HL-60/S4 (cell line): Measurements from ENCODE around the gene HEXB.

Experiments used
- in situ Hi-C: fragments of 300-500 bp; cut with MboI; formaldehyde crosslinking; loops from 2 replicates; pipeline ENCODE4 v1.14.3; 2022; ENCODE audit warnings: low sequenced_read_pairs

HEXB gene

DNA sequence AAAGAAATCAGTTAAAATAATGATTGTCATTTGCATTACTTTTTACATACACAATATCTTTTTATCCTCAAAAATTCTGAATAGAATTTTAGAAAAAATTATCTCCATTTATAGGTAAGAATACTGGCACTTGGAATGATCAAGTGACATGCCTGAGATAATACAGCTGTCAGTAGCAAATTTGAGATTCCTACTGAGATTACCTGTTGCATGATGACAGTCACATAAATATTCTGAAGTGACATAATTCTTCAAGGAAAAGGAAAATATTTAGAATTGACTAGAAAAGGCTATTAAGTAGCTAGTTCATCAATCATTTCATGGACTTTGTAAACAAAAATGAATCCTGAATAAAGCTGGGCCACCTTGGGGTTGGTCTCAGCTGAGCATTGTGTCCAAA is 29.3 kb upstream of the HEXB start:
- in situ Hi-C loops: no loop called here

DNA sequence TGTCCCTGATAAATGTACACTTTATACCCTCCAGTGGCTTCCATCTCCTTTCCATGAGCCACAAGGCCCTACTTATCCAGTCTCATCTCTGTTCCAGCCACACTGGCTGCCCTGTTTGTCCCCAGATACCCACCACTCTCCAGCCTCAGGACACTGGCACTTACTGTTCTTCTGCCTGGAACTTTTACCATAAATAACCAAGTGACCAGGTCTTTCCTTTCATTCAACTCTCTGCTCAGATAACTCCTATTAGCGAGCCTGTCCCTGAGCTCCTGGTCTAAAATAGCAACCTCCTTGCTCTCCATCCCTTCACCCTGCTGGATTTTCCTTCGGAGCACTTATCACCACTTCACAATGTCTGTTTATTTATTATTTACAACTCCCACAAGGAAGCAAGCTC is 27.9 kb upstream of the HEXB start:
- in situ Hi-C loops: no loop called here

DNA sequence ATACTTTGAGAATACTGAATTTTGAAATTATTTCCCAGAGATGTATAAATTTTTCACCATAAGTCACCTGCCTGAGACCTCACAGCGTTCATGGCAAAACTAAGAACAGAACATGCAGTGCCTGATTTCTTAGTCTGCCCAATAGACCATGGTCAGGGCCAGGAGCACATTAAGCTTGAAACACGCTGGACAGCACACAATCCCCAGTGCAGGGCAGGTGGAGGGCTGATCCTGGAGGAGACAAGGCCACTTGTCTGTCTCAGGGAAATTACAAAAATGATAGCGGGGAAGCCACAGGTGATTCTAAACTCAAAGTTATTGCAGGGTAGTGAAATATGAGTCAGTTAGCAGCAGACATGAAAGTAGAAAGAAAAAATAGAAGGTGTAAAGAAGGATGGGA is 25.9 kb upstream of the HEXB start:
- in situ Hi-C loops: no loop called here

DNA sequence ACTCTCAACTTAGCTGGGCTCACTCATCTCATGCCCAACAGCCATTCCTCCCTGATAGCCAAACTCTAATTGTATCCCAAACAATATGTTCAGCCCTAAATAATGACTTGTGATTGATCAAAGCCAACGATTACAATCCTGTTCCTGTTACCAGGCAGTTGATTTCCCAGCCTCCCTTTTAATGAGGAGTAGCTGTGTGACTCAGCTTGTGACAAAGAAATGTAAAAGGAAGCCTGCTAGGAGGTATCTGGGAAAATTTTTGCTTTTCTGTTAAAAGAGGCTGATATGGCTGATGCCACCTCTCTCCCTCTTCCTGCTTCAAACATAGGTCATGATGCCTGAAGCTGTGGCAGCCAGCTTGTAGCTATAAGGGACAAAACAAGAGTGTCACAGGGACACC is 24.9 kb upstream of the HEXB start:
- in situ Hi-C loops: no loop called here

DNA sequence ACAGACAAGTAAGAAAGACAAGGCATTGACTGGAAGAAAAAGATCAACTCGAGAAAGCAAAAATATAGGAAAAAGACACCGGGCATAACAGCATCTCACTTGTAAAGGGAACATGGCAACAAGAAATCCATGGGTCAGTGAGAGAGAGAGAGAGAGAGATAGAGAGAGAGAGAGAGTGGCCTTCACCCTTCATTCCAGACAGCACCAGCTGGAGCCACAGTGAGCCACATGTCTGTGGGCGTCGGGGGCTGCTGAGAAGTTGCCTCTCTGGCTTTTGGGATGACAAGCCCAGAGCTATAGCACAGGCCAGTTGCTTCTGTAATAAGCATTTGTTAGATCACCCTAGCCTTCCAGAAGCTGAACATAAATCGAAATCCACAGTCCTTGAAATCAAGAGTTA is 24.2 kb upstream of the HEXB start:
- in situ Hi-C loops: no loop called here

DNA sequence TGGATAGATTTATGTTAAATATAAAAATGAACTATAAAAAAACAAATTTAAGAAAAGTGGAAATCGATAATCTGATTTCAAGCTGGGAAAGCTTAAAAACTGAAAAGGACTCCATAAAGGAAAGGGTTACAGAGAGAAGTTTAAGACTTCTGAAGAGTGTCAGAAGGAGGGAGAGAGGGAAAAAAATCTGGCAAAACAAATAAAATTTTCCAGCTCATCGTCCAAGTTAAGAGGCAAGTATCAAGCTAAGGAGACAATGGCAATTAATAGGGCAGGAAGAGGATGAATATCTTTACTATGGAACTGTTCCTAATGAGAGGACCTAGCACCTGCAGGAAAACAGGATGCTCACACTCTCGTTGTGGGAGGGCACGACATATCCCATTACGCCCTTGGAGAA is 20.5 kb upstream of the HEXB start:
- in situ Hi-C loops: no loop called here

DNA sequence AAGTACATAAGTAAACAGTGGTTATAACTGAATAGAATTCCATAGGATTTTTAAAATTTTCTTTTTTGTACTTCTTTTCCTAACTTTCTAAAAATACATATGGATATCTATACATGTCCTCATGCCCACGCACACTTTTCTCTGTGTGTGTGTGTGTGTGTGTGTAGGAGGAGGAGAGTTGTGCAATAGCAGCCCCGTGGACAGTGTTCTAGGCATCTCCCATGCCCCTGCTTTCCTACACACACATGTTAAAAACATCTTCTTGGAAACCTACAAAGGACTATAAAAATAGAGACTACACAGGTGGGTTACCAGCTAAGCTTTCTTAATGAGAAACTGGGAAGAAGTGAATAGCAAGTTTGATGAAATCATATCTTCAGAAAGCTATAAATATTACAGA is 19.8 kb upstream of the HEXB start:
- in situ Hi-C loops: no loop called here

DNA sequence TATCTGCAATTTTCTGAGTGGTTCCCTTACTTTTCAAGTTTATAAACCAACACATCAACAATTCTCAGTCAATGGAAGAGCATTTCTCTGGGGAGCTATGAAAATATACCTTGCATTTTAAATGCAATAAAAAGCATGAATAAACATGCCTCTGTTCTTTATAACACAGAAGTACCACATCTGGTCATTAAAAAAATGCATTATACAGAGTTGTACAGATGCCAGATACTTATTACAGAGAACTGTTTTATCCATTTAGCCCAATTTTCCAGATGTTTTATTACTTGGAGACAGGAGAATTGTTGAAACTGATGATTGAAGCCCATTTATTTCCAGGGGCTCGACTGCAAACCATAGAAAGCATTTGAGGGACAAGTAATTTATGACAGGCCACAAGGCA is 19.2 kb upstream of the HEXB start:
- in situ Hi-C loops: no loop called here

DNA sequence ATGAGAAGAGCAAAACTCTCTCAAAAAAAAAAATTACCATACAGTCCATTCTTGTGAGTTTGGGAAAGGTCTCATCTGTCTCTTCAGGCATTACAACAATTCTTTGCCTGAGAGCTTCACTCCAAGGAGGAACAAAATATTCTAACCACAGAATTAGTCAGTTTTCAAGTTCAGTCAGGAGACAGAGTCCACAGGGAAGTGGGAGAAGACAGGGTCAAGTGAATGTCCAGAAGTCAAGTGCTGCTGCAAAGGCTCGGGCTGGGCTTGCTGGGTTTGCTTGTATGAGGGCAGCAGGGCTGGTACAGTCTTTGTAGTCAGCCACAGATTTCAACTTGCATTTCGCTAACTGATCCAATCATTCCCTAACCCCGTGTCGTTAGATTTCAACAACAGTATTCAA is 17.6 kb upstream of the HEXB start:
- in situ Hi-C loops: no loop called here

DNA sequence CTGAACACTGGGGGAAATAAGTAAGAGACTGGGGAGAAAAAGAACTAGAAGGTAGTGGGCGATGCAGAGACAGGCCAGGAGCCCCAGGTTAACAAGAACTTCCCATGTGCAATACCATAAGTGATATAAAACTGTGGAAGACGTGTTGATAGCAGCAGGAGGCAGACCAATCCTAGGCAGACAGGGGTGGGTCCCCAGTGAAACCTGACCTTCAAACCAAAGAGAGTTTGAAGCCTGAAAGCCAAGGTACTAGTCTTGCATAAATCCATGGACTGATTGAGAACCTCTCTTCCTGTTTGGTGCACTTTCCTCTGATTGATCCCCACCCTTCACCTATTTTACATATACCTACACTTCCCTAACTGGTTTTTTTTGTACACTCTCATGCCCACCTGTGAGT is 15.2 kb upstream of the HEXB start:
- in situ Hi-C loops: loop anchor here (10.0 kb wide), 1 partner anchor 245 kb away; no protein-coding TSS in a partner anchor

DNA sequence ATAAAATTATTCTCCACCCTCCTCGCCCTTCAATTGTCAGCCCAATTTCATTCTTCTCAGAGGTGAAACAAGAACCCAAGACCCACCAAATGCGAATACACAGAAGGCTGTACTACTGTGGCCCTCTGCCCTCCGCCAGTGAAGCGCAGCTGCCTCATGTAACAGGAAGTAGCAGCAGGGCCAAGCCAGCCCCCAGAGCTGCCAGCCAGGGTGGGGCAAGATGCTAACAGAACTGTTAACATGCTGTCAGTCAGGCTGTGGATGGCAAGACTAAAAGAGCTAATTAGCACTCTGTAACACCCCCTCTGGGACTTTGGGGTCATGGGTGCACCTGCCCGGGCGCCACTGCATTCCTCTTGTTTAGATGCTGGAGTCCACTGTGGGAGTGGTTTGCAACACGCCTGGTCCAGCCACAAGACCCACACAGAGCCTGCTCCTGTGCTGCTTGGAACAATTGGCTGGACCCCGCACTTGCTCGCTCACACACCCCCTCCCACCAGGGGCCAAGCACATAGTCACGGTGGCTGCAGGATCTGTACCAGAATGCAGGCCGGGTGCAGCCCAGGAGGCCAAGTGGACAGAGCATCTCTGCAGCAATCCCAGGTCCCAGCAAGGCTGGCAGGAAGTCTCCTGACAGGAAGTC is 14.5 kb upstream of the HEXB start:
- in situ Hi-C loops: loop anchor here (10.0 kb wide), 1 partner anchor 244 kb away; no protein-coding TSS in a partner anchor

DNA sequence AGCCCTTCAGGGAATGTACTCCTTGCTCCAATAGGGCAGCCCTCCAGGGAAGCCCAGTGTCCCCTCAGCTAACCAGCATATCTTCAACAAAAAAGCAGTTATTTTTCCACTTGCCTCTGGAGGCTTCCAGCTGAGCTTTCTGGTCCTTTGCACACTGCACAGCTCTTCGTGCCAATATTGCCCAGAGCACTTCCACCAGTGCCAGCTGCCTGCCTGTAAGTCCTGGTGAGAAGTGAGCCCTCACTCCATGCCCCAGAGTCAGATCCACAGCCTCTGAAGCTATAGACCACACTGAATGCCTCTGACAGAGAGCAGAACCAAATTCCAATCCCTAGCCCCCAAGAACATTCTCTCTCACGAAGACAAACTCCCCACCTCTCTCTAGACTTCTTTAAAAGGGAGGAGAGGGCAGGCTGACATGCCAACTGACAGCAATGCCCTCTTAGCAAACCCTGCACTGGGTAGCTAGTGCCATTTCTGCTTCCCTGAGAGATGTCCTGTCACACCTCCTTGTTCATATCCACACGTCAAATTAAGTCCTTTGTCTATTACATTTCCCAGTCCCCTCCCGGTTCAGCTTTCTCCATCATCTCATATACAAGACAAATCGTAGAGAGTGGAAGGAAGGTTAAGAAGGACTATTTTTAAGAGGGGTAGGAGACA is 12.7 kb upstream of the HEXB start:
- in situ Hi-C loops: loop anchor here (10.0 kb wide), 1 partner anchor 242 kb away; no protein-coding TSS in a partner anchor

DNA sequence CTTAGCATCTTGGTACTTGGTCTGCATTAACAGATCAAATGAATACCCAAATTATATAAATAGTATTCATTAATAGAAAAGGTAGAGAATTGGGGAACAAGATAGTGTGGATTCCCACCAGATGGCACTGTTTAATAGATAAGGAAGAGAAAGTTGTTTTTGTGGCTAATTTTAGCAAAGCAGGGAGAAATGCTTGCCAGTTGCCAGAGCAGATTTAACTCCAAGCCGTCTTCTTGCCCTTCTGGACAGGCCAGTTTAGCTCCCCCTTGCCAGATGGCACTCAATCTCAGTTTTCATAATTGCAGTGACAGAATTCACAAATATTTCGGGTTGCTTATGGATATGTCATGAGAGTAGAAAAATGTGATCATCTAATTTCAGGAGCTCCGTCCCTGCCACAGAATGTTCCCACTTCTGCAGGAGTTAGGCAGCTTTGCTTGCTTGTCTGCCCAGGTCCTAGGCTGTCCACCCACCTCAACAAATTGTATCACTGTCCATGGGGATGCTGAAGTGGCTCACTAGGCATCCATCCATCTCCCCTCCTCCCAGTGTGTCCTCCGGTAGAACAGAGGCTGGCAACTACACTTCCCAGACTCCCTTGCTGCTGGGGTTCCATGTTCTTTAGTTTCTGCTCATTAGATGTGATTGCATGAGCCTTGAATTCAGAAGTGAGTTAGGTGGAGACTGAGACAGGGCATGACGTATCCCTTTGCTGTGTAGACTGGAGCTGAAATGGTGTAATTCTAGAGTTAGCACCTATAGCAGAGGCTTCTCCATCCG is 11.8 kb upstream of the HEXB start:
- in situ Hi-C loops: loop anchor here (10.0 kb wide), 1 partner anchor 242 kb away; no protein-coding TSS in a partner anchor

DNA sequence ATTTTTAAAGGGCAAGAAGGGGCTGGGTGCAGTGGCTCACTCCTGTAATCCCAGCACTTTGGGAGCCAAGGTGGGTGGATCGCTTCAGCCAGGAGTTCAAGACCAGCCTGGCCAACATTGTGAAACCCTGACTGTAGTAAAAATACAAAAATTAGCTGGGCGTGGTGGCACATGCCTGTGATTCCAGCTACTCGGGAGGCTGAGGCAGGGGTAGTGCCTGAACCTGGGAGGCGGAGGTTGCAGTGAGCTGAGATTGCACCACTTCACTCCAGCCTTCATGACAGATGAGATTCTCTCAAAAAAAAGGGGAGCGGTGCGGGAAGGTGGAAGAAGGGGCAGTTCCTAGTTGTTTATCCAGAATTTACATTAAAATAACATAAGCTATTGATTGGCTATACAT is 8.6 kb upstream of the HEXB start:
- in situ Hi-C loops: loop anchor here (10.0 kb wide), 1 partner anchor 238 kb away; no protein-coding TSS in a partner anchor

DNA sequence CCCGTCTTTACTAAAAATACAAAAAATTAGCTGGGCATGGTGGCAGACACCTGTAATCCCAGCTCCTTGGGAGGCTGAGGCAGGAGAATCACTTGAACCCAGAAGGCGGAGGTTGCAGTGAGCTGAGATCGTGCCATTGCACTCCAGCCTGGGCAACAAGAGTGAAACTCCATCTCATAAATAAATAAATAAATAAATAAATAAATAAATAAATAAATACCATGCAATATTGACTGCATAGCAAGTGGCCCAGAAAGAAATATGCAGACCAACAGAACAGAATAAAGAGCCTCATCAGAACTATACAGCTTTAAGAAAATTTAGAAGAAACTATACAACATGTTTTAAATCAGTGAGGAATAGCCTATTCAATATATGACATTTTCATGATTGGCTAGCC is 6.9 kb upstream of the HEXB start:
- in situ Hi-C loops: loop anchor here (10.0 kb wide), 1 partner anchor 237 kb away; no protein-coding TSS in a partner anchor

DNA sequence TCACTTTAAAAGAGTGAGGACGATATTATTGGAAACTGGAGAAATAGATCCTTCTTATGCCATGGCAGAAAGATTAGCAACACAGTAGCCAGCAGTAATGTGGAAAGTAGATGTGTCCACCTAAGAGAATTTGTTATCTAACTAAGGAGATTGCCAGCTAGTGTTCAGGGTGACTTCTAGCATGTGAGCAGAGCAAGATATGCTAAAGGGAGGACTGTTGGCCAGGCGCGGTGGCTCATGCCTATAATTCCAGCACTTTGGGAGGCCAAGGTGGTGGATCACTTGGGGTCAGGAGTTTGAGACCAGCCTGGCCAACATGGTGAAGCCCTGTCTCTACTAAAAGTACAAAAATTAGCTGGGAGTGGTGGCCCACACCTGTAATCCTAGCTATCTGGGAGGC is 5.7 kb upstream of the HEXB start:
- in situ Hi-C loops: loop anchor here (10.0 kb wide), 1 partner anchor 236 kb away; no protein-coding TSS in a partner anchor

DNA sequence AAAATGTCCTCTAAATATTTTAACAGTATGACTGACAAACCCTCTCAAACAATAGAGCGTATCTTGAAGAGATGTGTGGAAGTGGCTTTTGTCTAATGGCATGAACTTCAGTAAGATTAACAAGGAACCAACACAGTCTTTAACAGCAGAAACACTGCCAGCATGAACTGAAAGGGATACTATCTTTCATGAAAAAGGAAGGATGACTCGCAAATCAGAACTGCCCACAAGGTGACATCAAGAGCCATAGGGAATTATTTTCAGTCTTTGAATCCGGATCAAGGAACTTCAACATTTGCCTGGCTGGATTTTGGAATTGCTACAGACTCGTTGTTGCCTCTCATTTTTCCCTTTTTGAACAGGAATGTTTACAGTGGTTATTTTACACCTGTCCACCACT is 5.1 kb upstream of the HEXB start:
- in situ Hi-C loops: loop anchor here (10.0 kb wide), 1 partner anchor 235 kb away; no protein-coding TSS in a partner anchor

DNA sequence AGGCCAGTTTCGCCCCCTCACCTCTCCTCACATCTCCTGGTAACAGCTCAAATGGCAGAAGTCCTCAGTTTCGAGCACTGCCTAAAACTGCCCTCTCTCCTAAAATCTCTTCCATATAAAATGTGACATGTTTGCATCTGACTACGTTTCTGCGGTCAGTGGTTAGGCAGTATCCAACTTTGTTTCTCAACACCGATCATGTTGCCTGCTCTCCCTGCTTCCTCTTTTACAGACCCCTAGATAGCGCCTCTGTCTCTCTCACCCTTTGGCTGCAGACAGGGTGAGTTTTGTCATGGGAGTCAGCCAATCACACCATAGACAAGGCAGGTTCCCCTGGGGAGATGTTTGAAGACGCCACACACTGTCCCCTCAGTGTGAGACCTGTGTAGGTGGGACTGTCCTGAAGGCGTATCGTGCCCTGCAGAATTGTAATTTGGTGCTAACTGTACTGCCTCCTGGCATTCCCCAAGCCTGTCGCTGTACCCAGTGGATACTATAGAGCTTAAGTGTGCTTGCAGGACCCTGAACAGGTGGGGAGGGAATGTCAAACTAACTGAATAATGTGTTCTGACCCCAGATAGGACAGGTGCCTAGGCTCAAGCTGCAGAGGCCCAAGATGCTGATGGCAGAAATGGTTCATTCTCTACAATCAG is 1.1 kb downstream of the HEXB start:
- in situ Hi-C loops: no loop called here

DNA sequence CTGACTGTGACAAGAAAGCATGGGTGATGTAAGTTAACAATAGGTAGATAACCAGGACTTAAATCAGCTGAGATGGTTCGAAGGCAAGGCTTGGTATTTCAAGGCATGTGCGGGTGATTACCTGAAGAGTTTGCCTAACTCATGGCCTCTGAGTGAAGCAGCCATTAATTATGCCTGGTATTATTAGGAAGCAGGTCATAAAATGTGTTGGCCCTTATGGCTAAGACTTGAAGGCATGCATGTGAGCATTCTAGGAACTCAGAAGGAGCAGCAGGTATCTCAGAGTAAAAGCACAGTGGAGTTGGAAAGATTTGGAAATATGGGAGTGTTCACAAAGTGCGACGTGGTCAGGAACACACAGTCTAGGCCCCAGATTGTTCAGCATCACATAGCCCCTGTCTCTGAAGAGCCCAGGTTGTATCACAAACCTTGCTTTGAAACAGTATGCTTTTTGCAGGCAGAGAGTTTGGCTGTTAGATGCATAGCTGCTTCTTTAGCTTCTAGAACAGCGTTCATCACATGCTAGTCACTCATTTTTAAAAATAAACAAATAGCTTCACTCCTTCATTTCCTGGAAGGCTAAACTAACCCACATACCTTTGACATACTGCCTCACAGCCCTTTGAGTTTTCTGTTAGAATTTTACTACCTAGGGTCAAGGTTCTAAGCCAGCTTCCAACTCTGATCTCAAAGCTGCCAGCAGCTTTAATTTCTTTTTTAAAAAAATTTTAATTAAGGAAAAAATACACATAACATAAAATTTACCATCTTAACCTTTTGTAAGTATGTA is 2.1 kb downstream of the HEXB start:
- in situ Hi-C loops: no loop called here

DNA sequence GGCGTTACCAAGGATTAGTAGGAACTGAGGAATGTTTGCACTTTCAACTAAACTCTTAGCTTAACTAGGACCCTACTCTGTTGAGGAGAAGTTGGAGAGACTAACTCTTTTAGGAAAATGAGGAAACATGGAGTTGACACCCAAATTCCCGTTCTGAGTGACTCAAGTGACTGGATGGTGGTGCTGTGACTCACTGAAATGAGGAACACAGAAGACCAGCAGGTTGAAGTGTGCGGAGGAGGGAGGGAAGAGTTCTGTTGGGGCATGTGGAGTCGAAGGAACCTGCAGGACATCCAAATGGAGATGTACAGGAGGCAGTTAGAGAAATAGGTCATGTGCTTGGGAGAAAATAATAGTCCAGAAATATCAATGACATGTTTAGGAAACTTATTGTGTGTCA is 8.2 kb downstream of the HEXB start:
- in situ Hi-C loops: no loop called here
